ENCODE measurements around the gene STAT5A. TPM values are rescaled to one million over a fixed set of nuclear protein-coding genes. Genes with fewer than 3 reads are reported as not detected.

Gene STAT5A
- total RNA-seq, 4 donors from 2014 or later, result 30.7 to 69.2 (median 33.9) TPM

- Histone ChIP-seq H3K9me3 (no peaks in the 10 kb centered on the region), H3K27me3 (no peaks in the 10 kb centered on the region), H3K4me1 (no peaks in the 10 kb centered on the region), H3K4me3 (no peak overlapping the region), H3K27ac (peak overlapping the region; percentile 94 to 96), H3K36me3 (no peaks in the 10 kb centered on the region)
- DNase-seq, result no peak
- no peak for TF ChIP-seq POLR2A (IDR thresholded peaks at IDR 0.05)
- TF ChIP-seq, protein P1, sequence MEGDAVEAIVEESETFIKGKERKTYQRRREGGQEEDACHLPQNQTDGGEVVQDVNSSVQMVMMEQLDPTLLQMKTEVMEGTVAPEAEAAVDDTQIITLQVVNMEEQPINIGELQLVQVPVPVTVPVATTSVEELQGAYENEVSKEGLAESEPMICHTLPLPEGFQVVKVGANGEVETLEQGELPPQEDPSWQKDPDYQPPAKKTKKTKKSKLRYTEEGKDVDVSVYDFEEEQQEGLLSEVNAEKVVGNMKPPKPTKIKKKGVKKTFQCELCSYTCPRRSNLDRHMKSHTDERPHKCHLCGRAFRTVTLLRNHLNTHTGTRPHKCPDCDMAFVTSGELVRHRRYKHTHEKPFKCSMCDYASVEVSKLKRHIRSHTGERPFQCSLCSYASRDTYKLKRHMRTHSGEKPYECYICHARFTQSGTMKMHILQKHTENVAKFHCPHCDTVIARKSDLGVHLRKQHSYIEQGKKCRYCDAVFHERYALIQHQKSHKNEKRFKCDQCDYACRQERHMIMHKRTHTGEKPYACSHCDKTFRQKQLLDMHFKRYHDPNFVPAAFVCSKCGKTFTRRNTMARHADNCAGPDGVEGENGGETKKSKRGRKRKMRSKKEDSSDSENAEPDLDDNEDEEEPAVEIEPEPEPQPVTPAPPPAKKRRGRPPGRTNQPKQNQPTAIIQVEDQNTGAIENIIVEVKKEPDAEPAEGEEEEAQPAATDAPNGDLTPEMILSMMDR (IDR thresholded peaks at IDR 0.05), result no peak
- intact Hi-C loops (cut with DNase I; ENCODE audit: low total_unique reads), result no loop called here
These were observed 11.0 kb upstream of the STAT5A start for GRCh38 chr17:42277342-42277712.

DNA sequence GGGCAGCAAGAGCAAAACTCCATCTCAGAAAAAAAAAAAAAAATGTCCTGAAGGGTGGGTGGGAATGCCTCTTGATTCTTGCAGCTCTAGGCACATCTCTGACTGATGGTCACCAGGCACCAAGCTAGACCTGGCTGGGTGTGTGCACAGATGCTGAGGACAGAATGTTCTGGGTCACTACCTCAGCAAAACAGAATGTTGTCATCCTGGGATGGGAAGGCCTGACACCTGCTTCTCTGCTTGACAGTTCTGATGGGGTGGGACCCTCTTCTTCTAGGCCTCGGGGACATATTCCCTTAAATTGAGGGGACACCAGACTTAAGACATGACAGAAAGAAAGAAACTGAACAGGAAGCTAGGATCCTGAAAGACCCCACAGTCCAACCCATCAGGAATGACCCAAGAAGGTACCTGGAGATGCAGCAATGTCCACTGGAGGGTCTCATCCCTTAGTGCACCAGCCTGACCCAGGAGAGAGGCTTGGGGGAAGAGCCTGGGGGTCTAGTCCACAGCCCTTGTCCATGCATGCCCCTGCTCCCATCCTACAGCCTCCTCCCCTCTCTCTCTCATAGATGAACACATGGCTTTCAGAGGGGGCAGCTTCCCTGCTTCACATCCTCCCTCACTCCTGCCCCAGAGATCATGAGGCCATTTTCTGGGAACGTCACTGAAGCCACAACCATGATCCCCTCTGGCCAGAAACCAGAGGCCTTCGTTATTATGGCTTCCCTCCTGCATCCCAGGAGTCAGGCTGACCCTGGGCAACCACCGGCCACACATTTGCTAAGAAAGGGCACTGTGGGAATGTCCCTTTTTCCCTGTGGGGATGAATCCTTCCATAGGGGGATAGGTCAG is 8.3 kb upstream of the STAT5A start:
- TF ChIP-seq, protein P1 (IDR thresholded peaks at IDR 0.05), result no peak
- no peak for TF ChIP-seq POLR2A (IDR thresholded peaks at IDR 0.05)
- intact Hi-C loops (cut with DNase I; ENCODE audit: low total_unique reads), result no loop called here

GRCh38 chr17:42281571-42282096 is 6.7 kb upstream of the STAT5A start:
- no peak for DNase-seq
- Histone ChIP-seq H3K27me3 (no peaks in the 10 kb centered on the region), H3K9me3 (no peaks in the 10 kb centered on the region), H3K27ac (no peak overlapping the region), H3K4me3 (no peak overlapping the region), H3K4me1 (peaks cover 2 to 3% of the 10 kb centered on the region in 2 donors), H3K36me3 (no peaks in the 10 kb centered on the region)
- no peak for TF ChIP-seq POLR2A (IDR thresholded peaks at IDR 0.05)
- TF ChIP-seq, protein P1 (IDR thresholded peaks at IDR 0.05), result no peak
- intact Hi-C loops (cut with DNase I; ENCODE audit: low total_unique reads), result no loop called here

More for the DNA sequence above, 8.3 kb upstream of the STAT5A start:
- no peak overlapping the region for H3K27ac ChIP-seq
- H3K4me3 ChIP-seq, result no peak overlapping the region
- no peaks in the 10 kb centered on the region for H3K9me3 ChIP-seq
- H3K4me1 ChIP-seq, result no peaks in the 10 kb centered on the region
- no peaks in the 10 kb centered on the region for H3K36me3 ChIP-seq
- DNase-seq, result no peak
- H3K27me3 ChIP-seq, result no peaks in the 10 kb centered on the region

GRCh38 chr17:42282478-42283080 is 5.7 kb upstream of the STAT5A start:
- H3K4me3 ChIP-seq, result no peak overlapping the region
- no peaks in the 10 kb centered on the region for H3K27me3 ChIP-seq
- H3K36me3 ChIP-seq, result no peaks in the 10 kb centered on the region
- no peak for DNase-seq
- intact Hi-C loops (cut with DNase I; ENCODE audit: low total_unique reads), result no loop called here
- H3K9me3 ChIP-seq, result no peaks in the 10 kb centered on the region
- peaks cover 6 to 7% of the 10 kb centered on the region in 2 donors for H3K4me1 ChIP-seq
- H3K27ac ChIP-seq, result no peak overlapping the region
- TF ChIP-seq, protein P1 (IDR thresholded peaks at IDR 0.05), result no peak
- no peak for TF ChIP-seq POLR2A (IDR thresholded peaks at IDR 0.05)

Data from uterus (tissue), 4 donors.